ENCODE results near the gene CD276.

DNA sequence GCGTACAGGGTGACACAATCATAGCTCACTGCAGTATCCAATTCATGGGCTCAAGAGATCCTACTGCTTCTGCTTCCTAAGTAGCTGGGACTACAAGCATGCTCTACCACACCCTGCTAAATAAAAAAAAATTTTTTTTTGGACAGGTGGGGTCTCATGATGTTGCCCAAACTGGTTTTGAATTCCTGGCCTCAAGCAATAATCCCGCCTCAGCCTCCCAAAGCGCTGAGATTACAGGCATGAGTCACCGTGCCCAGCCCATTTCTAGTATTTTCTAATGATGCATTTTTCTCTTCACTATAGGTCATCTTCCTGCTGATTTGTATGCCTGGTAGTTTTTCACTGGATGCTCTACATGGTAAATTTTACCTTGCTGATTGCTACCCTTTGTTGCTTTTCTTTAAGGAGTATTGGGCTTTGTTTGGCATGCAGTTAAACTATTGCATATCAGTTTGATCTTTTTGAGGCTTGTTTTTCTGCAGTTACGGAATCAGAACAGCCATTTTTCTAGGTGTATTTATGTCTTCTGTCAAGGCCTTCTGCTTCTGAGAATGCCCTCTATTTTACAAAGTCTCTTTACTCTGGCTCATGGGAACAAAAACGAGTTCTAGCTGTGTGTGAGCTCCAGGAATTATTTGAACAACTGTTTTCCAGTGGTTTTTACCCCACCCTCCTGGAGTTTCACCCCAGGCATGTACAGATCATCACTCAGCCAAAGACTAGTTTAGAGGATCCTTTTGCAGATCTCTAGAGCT, 36.7 kb upstream of the CD276 start:
- TF ChIP-seq CTCF (conservative IDR thresholded peaks at IDR 0.05; ENCODE audit: low read length) (no peak), EZH2phosphoT487 (IDR thresholded peaks at IDR 0.05; ENCODE audit: borderline replicate concordance, low read depth, low read length) (no peak)

Measured in OCI-LY7 (cell line).